Hepatocyte (in vitro differentiated cells): ENCODE results near the gene GAD1. TPM values are rescaled to one million over a fixed set of nuclear protein-coding genes. Genes with fewer than 3 reads are reported as not detected.

Source experiments
- DNase-seq: peaks from one replicate; pipeline ENCODE4 v3.0.0-alpha.2; 2016; ENCODE audit warnings: low spot score
- H2AFZ ChIP-seq: fragments of 200-600 bp; sonication (generic); 2 replicates; pipeline ENCODE4 v1.6.0; 2016; ENCODE audit warnings: antibody characterized with exemption, mild to moderate bottlenecking
- H3K27ac ChIP-seq: fragments of 200-600 bp; sonication (generic); 2 replicates; pipeline ENCODE4 v1.5.1; 2016; ENCODE audit warnings: mild to moderate bottlenecking
- H3K27me3 ChIP-seq: fragments of 200-600 bp; sonication (generic); 2 replicates; pipeline ENCODE4 v1.6.1; 2016
- H3K36me3 ChIP-seq: fragments of 200-600 bp; sonication (generic); replicated peaks from 2 replicates; pipeline ENCODE4 v1.5.1; 2016; ENCODE audit warnings: low read depth; ENCODE audit not compliant: insufficient read depth
- H3K4me1 ChIP-seq: fragments of 200-600 bp; sonication (generic); 2 replicates; pipeline ENCODE4 v1.5.1; 2016; ENCODE audit warnings: mild to moderate bottlenecking, moderate library complexity; ENCODE audit not compliant: insufficient read depth
- H3K4me2 ChIP-seq: fragments of 200-600 bp; sonication (generic); 2 replicates; pipeline ENCODE4 v1.6.0; 2016
- H3K4me3 ChIP-seq: fragments of 200-600 bp; sonication (generic); 2 replicates; pipeline ENCODE4 v1.5.1; 2016; ENCODE audit warnings: mild to moderate bottlenecking
- H3K79me2 ChIP-seq: fragments of 200-600 bp; sonication (generic); 2 replicates; pipeline ENCODE4 v1.6.0; 2017; ENCODE audit warnings: mild to moderate bottlenecking
- H3K9me2 ChIP-seq: fragments of 200-600 bp; sonication (generic); replicated peaks from 2 replicates; pipeline ENCODE4 v1.6.0; 2017; ENCODE audit warnings: mild to moderate bottlenecking; ENCODE audit not compliant: insufficient read depth
- H3K9me3 ChIP-seq: fragments of 200-600 bp; sonication (generic); 2 replicates; pipeline ENCODE4 v1.5.1; 2016; ENCODE audit warnings: low read depth, mild to moderate bottlenecking
- H4K20me1 ChIP-seq: fragments of 200-600 bp; sonication (generic); 2 replicates; pipeline ENCODE4 v1.6.0; 2016; ENCODE audit warnings: mild to moderate bottlenecking; ENCODE audit not compliant: insufficient read depth, poor library complexity, severe bottlenecking
- EZH2 ChIP-seq: fragments of 200-600 bp; sonication (generic); IDR thresholded peaks from 2 replicates; pipeline ENCODE4 v1.6.1; 2016; ENCODE audit warnings: antibody characterized with exemption, mild to moderate bottlenecking, borderline replicate concordance
- EZH2phosphoT487 ChIP-seq: fragments of 200-600 bp; sonication (generic); IDR thresholded peaks from one replicate; pipeline ENCODE4 v1.6.1; 2018; ENCODE audit warnings: antibody characterized with exemption, mild to moderate bottlenecking, low read depth, moderate library complexity; ENCODE audit not compliant: unreplicated experiment, severe bottlenecking
- whole genome bisulfite sequencing: methylation state at CpG from one replicate; pipeline ENCODE4 v1.1.6; 2016; ENCODE audit warnings: low lambda C conversion rate; ENCODE audit errors: missing lambda C conversion rate; 5-methylcytosine and 5-hydroxymethylcytosine counted together
- polyA plus RNA-seq: library from polyadenylated mRNA; unstranded; fragments of >200 nt; fragmentation: Nextera tagmentation; extraction: Ambion mirVana; gene quantifications from 2 replicates; pipeline ENCODE4 v1.2.1, GENCODE V29; 2016
- total RNA-seq: library from RNA; depleted of rRNA; stranded (reverse); fragments of >200 nt; gene quantifications from 2 replicates; pipeline ENCODE4 v1.2.3, GENCODE V29; 2014
- TF ChIP-seq, protein P1 (sequence below): fragments of 200-600 bp; sonication (generic); IDR thresholded peaks from 2 replicates; pipeline ENCODE4 v1.5.1; 2016; ENCODE audit warnings: antibody characterized with exemption, mild to moderate bottlenecking; ENCODE audit not compliant: poor library complexity

Gene GAD1
- total and polyA plus RNA-seq, 2 experiments from 2014 or later, result 0.50 to 1.1 TPM

DNA sequence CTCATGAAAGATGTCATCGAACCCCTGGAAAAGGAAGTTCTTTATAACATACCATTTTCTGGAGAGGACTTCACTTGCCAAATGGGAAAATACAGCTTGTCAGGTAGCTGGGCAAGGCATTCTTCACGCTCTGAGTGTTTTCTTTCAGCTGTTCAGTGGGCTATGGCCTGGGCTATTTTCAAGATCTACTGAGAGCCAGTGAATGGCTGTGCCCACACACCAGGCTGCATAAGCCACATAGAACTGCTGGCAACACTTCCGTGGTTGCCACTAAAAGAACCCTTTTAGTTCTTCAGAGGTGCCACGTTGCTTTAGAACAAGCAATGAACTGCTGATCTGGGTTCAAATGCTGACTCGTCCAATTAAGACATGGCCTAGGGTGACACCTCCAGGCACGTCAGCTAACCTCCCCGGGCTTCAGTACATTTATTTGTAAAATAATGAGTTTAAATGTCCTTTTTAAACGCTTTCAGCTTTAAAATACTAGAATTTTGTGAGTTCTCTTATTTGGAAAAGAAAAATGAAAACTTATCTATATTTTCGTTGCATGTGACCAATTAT is 75.8 kb downstream of the GAD1 start:
- H3K4me1 ChIP-seq, result no peaks in the 10 kb centered on the region
- H3K27me3 ChIP-seq, result no peaks in the 10 kb centered on the region
- H3K9me2 ChIP-seq, result no peaks in the 10 kb centered on the region
- no peak for DNase-seq
- no peak overlapping the region for H3K27ac ChIP-seq
- H3K9me3 ChIP-seq, result no peaks in the 10 kb centered on the region
- WGBS, result 94% methylated on average over 9 of the region's 9 CpGs
- H3K4me2 ChIP-seq, result no peak overlapping the region
- TF ChIP-seq EZH2phosphoT487, result no peak
- TF ChIP-seq, protein P1, sequence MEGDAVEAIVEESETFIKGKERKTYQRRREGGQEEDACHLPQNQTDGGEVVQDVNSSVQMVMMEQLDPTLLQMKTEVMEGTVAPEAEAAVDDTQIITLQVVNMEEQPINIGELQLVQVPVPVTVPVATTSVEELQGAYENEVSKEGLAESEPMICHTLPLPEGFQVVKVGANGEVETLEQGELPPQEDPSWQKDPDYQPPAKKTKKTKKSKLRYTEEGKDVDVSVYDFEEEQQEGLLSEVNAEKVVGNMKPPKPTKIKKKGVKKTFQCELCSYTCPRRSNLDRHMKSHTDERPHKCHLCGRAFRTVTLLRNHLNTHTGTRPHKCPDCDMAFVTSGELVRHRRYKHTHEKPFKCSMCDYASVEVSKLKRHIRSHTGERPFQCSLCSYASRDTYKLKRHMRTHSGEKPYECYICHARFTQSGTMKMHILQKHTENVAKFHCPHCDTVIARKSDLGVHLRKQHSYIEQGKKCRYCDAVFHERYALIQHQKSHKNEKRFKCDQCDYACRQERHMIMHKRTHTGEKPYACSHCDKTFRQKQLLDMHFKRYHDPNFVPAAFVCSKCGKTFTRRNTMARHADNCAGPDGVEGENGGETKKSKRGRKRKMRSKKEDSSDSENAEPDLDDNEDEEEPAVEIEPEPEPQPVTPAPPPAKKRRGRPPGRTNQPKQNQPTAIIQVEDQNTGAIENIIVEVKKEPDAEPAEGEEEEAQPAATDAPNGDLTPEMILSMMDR, result no peak
- TF ChIP-seq EZH2, result no peak
- no peaks in the 10 kb centered on the region for H4K20me1 ChIP-seq
- H3K79me2 ChIP-seq, result no peaks in the 10 kb centered on the region
- H3K4me3 ChIP-seq, result no peak overlapping the region
- no peaks in the 10 kb centered on the region for H3K36me3 ChIP-seq
- H2AFZ ChIP-seq, result no peak overlapping the region

DNA sequence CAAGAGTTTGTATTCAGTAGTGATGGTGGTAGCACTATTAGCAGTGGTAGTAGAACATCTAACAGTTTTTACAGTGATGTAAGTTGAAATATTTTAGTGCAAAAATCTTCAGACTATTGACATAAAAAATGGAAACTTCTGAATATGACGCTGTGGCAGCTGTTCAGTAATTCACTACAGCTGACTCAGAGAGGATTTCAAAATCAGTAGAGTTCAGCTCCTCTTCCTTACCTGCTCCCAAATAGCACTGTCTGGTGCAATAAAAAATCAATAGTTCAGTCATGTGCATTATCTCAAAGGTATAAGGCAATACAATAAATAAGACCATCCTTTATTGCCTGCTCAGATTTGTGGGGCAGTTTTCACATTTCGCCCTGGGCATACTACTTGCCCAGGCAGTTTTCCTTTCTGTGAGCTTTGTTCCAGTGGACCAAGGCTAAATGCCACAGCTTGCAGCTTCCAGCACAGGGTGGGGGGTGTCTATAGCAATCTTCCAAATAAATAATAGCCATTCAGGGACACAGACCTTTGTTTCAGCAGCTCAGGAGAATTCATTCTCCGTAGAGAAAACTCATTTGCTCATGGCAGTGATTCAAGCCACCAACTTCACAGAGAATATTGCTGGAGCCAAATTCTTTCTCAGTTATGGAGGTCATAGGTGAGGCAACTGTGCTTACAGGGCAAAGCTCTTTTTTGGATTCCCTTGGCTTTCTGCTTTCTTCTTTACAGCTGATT is 78.5 kb downstream of the GAD1 start:
- H3K4me2 ChIP-seq, result no peak overlapping the region
- WGBS, result 72% methylated on average over 3 of the region's 3 CpGs
- H3K36me3 ChIP-seq, result no peaks in the 10 kb centered on the region
- H3K79me2 ChIP-seq, result no peaks in the 10 kb centered on the region
- H3K27me3 ChIP-seq, result no peaks in the 10 kb centered on the region
- H4K20me1 ChIP-seq, result no peaks in the 10 kb centered on the region
- no peaks in the 10 kb centered on the region for H3K9me2 ChIP-seq
- H3K4me1 ChIP-seq, result no peaks in the 10 kb centered on the region
- no peak overlapping the region for H3K27ac ChIP-seq
- no peaks in the 10 kb centered on the region for H3K9me3 ChIP-seq
- TF ChIP-seq, protein P1, result no peak
- no peak for TF ChIP-seq EZH2phosphoT487
- no peak for TF ChIP-seq EZH2
- no peak overlapping the region for H2AFZ ChIP-seq
- no peak overlapping the region for H3K4me3 ChIP-seq
- DNase-seq, result no peak

DNA sequence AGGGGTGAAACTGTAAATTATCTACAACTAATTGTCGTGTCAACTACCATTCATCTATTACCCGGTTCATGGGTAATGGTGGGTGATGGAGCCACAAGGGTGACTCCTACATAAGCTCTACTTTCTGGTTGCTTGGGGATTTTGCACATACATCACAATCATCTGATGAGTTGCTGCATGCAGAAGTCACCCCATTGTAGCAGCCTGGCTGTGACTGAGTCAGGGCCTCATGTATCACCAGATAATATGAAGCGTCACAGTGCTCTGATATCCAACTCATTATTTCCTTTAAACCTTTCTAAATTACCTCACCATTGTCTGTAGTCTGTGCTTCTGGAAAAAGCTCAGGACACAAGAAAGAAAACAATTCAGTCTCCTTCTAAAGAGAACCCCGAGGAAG is 79.9 kb downstream of the GAD1 start:
- Histone ChIP-seq H3K79me2 (no peaks in the 10 kb centered on the region), H3K9me3 (no peaks in the 10 kb centered on the region), H3K4me3 (no peak overlapping the region), H3K27me3 (no peaks in the 10 kb centered on the region), H4K20me1 (no peaks in the 10 kb centered on the region), H3K9me2 (no peaks in the 10 kb centered on the region), H3K4me1 (no peaks in the 10 kb centered on the region), H2AFZ (no peak overlapping the region), H3K4me2 (no peak overlapping the region), H3K27ac (no peak overlapping the region), H3K36me3 (no peaks in the 10 kb centered on the region)
- no peak for DNase-seq
- TF ChIP-seq, protein P1, result no peak
- TF ChIP-seq EZH2 (no peak), EZH2phosphoT487 (no peak)
- 82% methylated on average over 4 of the region's 4 CpGs for WGBS
